Upper lobe of right lung (tissue), 1 donor: ENCODE results near the gene SYNGR4. TPM values are rescaled to one million over a fixed set of nuclear protein-coding genes. Genes with fewer than 3 reads are reported as not detected.
A peak's percentile ranks its signal among the peaks of the same experiment; 100 is the strongest.
"Not testable (repeated sequence)": the region's sequence is repeated elsewhere in the genome, so short reads cannot be mapped to it uniquely, and the experiment has no call there.

Experiments used
- ATAC-seq: fragments of 200-7000 bp; cut with Tn5 transposase; one replicate; pipeline ENCODE4 v1.9.1; 2020; ENCODE audit warnings: mild to moderate bottlenecking, moderate library complexity
- DNase-seq: peaks from one replicate; pipeline ENCODE4 v3.0.0-alpha.2; 2020
- H3K27ac ChIP-seq: fragments of 200-600 bp; one replicate; pipeline ENCODE4 v1.8.0; 2022
- H3K27me3 ChIP-seq: fragments of 200-600 bp; one replicate; pipeline ENCODE4 v1.8.0; 2022; ENCODE audit warnings: mild to moderate bottlenecking
- H3K36me3 ChIP-seq: fragments of 200-600 bp; one replicate; pipeline ENCODE4 v1.8.0; 2022
- H3K4me1 ChIP-seq: fragments of 200-600 bp; one replicate; pipeline ENCODE4 v1.8.0; 2022
- H3K4me3 ChIP-seq: fragments of 200-600 bp; one replicate; pipeline ENCODE4 v1.8.0; 2022; ENCODE audit warnings: mild to moderate bottlenecking
- H3K9me3 ChIP-seq: fragments of 200-600 bp; one replicate; pipeline ENCODE4 v1.8.0; 2022
- intact Hi-C: fragments of 100-400 bp; cut with DNase I; formaldehyde crosslinking; loops from one replicate; pipeline ENCODE4 v1.11.0; 2022
- total RNA-seq: library from RNA; stranded (reverse); fragmentation: NEBNext Ultra II Directional; extraction: Animal tissue kit (Norgen Biotek cat#: 25700); gene quantifications from one replicate; pipeline ENCODE4 v1.2.1, GENCODE V29; 2021
- TF ChIP-seq, protein P1 (sequence below): fragments of 200-600 bp; IDR thresholded peaks from one replicate; pipeline ENCODE4 v1.8.0; 2022; ENCODE audit warnings: antibody characterized with exemption
- donor health status: DM: no; HTN: yes; CAD: no; lungs with severe emphysema.

Gene SYNGR4
- total RNA-seq, 1 donor from 2014 or later = not detected

DNA sequence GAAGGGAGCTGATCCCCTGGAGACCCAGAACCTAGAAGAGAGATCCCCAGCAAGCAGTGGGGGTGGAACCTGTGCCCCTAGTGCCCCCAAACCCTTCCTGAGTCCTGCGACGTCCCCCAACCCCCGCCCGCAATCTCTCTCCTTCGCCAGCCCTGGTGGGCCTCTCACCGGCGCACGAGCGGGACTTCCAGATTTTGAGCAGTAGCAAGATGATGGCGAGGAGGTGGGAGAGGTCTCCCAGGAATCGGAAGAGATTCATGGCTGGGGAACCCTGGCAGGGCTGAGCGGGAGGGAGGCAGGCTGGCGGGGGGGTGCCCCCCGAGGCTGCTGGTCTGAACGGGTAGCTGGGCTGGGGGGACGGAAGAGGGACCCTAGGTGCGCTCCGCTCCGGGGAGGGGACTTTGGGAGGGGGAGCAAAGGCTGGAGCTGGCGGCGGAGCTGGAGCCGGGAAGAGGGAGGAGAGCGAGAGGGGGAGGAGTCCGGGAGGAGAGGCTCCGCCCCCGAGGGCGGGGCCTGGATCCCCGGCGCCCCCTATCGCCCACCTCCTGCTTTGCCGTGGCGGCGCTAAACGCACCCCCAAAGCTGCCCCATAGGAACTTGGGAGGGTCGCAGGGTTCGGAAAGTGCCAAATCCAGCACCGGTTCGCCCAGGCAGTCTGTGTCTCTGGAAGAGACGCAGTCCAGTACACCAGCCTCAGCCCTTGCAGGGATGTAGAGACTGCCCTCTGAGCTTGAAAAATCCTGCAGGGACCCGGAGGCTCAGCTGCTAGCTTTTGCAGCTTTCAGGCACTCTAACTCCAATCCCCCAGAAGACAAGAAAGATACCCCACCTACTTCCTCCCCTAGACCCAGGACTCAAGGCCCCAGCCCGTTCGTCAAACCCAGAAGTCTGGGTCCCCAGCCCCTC lies 27.2 kb downstream of the SYNGR4 start, which contains the start of gene KDELR1:
Gene KDELR1 (minus strand): TSS at position 452 of the 906 bp plus-strand sequence. CDS start 193 bp downstream, at position 259.
- Histone ChIP-seq H3K9me3 (no peaks in the 10 kb centered on the region), H3K27ac (peak within 1 kb of the TSS; percentile 93), H3K27me3 (peaks cover 37% of the 10 kb centered on the region), H3K36me3 (peaks cover 29% of the 10 kb centered on the region), H3K4me3 (peak within 1 kb of the TSS; percentile 96), H3K4me1 (no peaks in the 10 kb centered on the region)
- TF ChIP-seq, protein P1, sequence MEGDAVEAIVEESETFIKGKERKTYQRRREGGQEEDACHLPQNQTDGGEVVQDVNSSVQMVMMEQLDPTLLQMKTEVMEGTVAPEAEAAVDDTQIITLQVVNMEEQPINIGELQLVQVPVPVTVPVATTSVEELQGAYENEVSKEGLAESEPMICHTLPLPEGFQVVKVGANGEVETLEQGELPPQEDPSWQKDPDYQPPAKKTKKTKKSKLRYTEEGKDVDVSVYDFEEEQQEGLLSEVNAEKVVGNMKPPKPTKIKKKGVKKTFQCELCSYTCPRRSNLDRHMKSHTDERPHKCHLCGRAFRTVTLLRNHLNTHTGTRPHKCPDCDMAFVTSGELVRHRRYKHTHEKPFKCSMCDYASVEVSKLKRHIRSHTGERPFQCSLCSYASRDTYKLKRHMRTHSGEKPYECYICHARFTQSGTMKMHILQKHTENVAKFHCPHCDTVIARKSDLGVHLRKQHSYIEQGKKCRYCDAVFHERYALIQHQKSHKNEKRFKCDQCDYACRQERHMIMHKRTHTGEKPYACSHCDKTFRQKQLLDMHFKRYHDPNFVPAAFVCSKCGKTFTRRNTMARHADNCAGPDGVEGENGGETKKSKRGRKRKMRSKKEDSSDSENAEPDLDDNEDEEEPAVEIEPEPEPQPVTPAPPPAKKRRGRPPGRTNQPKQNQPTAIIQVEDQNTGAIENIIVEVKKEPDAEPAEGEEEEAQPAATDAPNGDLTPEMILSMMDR = peak; percentile 92
- ATAC-seq (peak; percentile 96), DNase-seq (peak; percentile 89)
- intact Hi-C loops = no loop called here

DNA sequence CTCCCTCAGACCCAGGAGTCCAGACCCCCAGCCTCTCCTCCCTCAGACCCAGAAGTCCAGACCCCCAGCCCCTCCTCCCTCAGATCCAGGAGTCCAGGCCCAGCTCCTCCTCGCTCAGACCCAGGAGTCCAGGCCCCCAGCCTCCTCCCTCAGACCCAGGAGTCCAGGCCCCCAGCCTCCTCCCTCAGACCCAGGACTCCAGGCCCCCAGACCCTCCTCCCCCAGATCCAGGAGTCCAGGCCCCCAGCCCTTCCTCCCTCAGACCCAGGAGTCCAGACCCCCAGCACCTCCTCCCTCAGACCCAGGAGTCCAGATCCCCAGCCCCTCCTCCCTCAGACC lies 27.8 kb downstream of the SYNGR4 start:
- H3K27me3 ChIP-seq = peaks cover 43% of the 10 kb centered on the region
- H3K4me3 ChIP-seq, H3K9me3 ChIP-seq, ATAC-seq, H3K4me1 ChIP-seq, H3K27ac ChIP-seq, intact Hi-C loops, DNase-seq: not testable (repeated sequence)
- peaks cover 23% of the 10 kb centered on the region for H3K36me3 ChIP-seq

DNA sequence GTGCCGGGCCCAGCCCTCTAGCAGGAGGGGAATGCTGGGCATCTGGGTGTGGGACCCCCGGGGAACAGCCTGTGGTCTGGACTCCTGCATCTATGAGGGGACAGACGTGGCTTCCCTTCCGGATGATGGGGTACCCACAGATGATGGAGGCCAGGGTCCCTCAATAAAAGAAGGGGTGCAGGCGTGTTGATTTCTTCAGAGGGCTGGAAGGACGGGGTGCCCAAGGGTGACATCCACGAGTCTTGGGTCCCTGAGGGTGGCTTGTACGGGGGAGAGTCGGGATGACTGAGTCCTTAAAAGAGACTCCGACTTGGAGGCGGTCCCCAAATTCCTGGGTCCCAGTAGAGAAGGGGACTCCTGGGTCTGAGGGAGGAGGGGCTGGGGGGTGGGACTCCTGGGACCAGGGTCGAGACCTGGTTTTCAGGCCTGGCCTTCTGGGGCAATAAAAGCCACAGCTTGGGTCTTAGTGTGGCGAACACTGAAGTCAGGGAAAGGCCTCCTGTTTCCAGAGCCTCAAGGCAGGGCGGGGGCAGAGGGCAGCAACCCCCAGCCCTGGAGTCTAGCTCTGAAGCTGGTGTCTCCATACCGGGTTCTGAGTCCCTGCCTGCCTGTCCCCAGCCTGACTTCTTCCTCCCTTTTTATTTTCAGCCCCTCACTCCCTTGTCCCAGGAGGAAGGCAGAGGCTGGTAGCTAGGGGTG lies 28.8 kb downstream of the SYNGR4 start:
- H3K27me3 ChIP-seq = peaks cover 53% of the 10 kb centered on the region
- peaks cover 13% of the 10 kb centered on the region for H3K36me3 ChIP-seq
- H3K4me1 ChIP-seq = no peaks in the 10 kb centered on the region

DNA sequence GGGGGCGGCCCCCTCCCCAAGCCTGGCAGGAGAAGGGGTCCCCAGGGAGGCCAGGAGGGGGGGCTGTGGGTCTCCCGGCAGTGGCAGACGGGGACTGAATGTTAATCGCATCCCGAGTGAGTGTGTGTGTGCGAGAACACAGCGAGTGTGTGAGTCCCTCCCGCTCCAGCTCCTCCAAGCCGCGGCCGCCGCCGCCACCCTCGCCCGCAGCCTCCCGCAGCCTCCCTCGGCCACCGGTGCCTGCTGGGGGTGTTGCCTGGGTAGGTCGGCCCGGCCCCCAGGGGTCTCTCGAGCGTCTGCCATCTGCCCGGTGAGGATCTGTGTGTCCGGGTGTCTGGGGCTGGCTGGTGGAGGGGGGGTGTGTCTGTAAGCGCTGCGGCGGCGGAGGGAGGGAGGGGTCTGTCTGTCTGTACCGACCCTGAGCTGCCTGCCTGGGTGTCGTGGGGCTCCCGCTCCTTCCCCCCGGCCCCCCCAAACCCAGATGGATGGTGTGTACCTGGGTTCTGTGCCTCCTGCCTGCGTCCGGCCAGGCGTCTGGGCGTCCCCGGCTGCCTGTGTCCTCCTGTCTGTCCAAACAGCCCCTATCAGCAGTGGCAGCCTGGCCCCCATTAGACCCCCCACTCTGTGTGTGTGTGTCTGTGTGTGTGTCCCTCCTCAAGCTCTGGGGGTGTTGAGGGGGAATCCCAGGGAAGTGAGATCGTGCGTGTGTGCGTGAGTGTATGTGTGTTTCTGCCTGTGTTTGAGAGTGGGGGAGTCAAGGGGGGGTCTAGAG lies 29.6 kb downstream of the SYNGR4 start, which contains the start of gene GRIN2D:
Gene GRIN2D (plus strand): TSS at position 110 of the 772 bp plus-strand sequence. CDS start 4,725 bp downstream, outside the sequence.
- Histone ChIP-seq H3K4me1 (no peaks in the 10 kb centered on the region), H3K36me3 (peaks cover 7% of the 10 kb centered on the region), H3K9me3 (no peaks in the 10 kb centered on the region), H3K4me3 (no peak within 1 kb of the TSS), H3K27ac (no peak within 1 kb of the TSS), H3K27me3 (peaks cover 53% of the 10 kb centered on the region)
- DNase-seq (no peak), ATAC-seq (no peak)
- TF ChIP-seq, protein P1 = no peak
- intact Hi-C loops = no loop called here

More for the DNA sequence above, 28.8 kb downstream of the SYNGR4 start:
- no peak overlapping the region for H3K27ac ChIP-seq
- no peak overlapping the region for H3K4me3 ChIP-seq
- H3K9me3 ChIP-seq = no peaks in the 10 kb centered on the region
- ATAC-seq (no peak), DNase-seq (no peak)
- intact Hi-C loops = no loop called here
- TF ChIP-seq, protein P1 = no peak

DNA sequence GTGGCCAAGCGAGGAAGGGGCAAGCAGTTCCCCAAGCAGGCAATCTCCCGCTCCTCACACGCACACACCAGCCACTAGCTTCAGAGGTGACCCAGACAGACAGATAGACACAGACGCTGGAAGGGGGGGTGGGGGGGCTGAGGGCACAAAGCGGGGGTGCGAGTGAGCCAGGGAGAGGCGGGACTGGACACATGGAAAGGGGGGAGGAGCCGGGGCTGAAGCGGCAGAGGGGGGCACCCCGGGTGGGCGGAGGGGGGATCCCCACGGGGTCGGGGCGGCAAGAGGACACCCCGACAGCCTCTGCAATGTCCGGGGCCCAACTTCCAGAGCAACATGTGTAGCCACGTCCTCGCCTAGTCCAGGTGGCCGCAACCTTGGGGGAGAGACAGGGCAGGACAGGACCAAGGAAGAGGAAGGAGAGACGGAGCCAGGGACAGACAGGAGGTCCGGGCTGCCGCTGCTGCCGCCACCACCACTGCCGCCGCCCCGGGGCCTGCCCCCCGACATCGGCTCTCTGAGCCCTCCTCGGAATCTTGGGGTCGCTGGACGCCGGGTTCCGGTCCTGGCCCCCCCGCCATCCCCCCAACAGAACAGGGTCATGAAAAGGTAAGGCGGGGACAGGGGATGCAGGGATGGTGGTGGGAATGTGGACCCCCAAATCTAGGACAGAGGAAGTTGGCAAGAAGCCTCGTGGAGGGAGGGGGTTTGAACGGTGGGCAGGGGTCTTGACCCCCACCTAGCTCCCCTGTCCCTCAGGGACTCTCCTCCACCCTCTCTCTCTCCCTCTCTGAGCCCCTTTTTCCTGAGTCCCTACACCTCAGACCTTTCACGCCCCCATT lies 30.4 kb downstream of the SYNGR4 start:
- ATAC-seq (no peak), DNase-seq (no peak)
- intact Hi-C loops = no loop called here
- Histone ChIP-seq H3K4me1 (no peaks in the 10 kb centered on the region), H3K36me3 (no peaks in the 10 kb centered on the region), H3K27me3 (peaks cover 53% of the 10 kb centered on the region), H3K9me3 (no peaks in the 10 kb centered on the region), H3K4me3 (no peak overlapping the region), H3K27ac (no peak overlapping the region)
- TF ChIP-seq, protein P1 = no peak
